ENCODE measurements around the gene ZBTB45.

ZBTB45 gene

GRCh38 chr19:58475714-58476497 is 43.7 kb downstream of the ZBTB45 start, which contains the start of gene ZNF446 (continued):
- TF ChIP-seq ZNF10 (tag by site-specific recombination; IDR thresholded peaks at IDR 0.05) (no peak), ZNF433 (tag by site-specific recombination; IDR thresholded peaks at IDR 0.05; ENCODE audit: low read depth) (no peak)

GRCh38 chr19:58474997-58475713 is 44.5 kb downstream of the ZBTB45 start:
- POLR2A ChIA-PET, result interaction anchor here (1.0 to 2.5 kb wide), 12 partner anchors 8 to 247 kb away, joined by 3 to 11 read pairs (median 4); partner anchors contain the start of genes TRIM28, ZBTB45, ZNF324 and ZNF324B
- Histone ChIP-seq H3K9me3 (ENCODE audit: control insufficient read depth, insufficient read depth, low read depth, low read length) (no peaks in the 10 kb centered on the region), H3K4me1 (ENCODE audit: control insufficient read depth, insufficient read depth, low read length) (peaks cover 7% of the 10 kb centered on the region; the same call in 1 of the 2 replicates), H3K27ac (ENCODE audit: extremely low read depth, low read depth, low read length) (peak overlapping the region; percentile 69), H3K36me3 (ENCODE audit: control insufficient read depth in 2 of 2, insufficient read depth in 1 of 2, low read length in 2 of 2) (peaks cover 13 to 59% of the 10 kb centered on the region in 2 experiments), H3K4me3 (ENCODE audit: low read depth, low read length) (peak overlapping the region; percentile 75)
- CTCF ChIA-PET, result interaction anchor here (1.1 to 2.2 kb wide), 2 partner anchors 44 to 72 kb away, joined by 6 to 8 read pairs; partner anchors contain the start of gene ZBTB45
- 0 out of 2 replicates have a peak, but pooled peaks have one; percentile 13 for TF ChIP-seq PBX3 (CRISPR knock-in tag; IDR thresholded peaks at IDR 0.05)
- TF ChIP-seq FEZF1 (tag by site-specific recombination; IDR thresholded peaks at IDR 0.05), result 0 out of 2 replicates have a peak, but pooled peaks have one; percentile 38
- TF ChIP-seq GFI1B (tag by site-specific recombination; IDR thresholded peaks at IDR 0.05), result no peak

GRCh38 chr19:58474291-58474996 is 45.2 kb downstream of the ZBTB45 start:
- ChIA-PET CTCF (interaction anchor here (1.8 to 2.2 kb wide), 2 partner anchors 45 kb away, joined by 6 to 10 read pairs; partner anchors contain the start of gene ZBTB45), POLR2A (interaction anchor here (0.7 to 2.5 kb wide), 6 partner anchors 23 to 196 kb away, joined by 4 to 11 read pairs (median 8); partner anchors contain the start of genes ZBTB45, ZNF324B, ZNF497 and ZNF584)
- Histone ChIP-seq H3K4me1 (ENCODE audit: control insufficient read depth, insufficient read depth, low read length) (peaks cover 7% of the 10 kb centered on the region; the same call in 1 of the 2 replicates), H3K4me3 (ENCODE audit: low read depth, low read length) (no peak overlapping the region), H3K27ac (ENCODE audit: extremely low read depth, low read depth, low read length) (peak overlapping the region; percentile 69), H3K9me3 (ENCODE audit: control insufficient read depth, insufficient read depth, low read depth, low read length) (no peaks in the 10 kb centered on the region), H3K36me3 (ENCODE audit: control insufficient read depth in 2 of 2, insufficient read depth in 1 of 2, low read length in 2 of 2) (peaks cover 13 to 61% of the 10 kb centered on the region in 2 experiments)
- TF ChIP-seq ZNF529 (tag by site-specific recombination; IDR thresholded peaks at IDR 0.05; ENCODE audit: insufficient replicate concordance) (no peak), ZNF274 (IDR thresholded peaks at IDR 0.05; ENCODE audit: low read length) (no peak), ZNF274 (tag by site-specific recombination; IDR thresholded peaks at IDR 0.05; ENCODE audit: borderline replicate concordance) (no peak), ZNF600 (tag by site-specific recombination; IDR thresholded peaks at IDR 0.05) (no peak), ZNF23 (tag by site-specific recombination; IDR thresholded peaks at IDR 0.05; ENCODE audit: borderline replicate concordance) (no peak), ZNF280C (tag by site-specific recombination; IDR thresholded peaks at IDR 0.05) (no peak), ZNF433 (tag by site-specific recombination; IDR thresholded peaks at IDR 0.05; ENCODE audit: low read depth) (no peak), ZFP37 (tag by site-specific recombination; IDR thresholded peaks at IDR 0.05) (no peak), ZNF155 (tag by site-specific recombination; IDR thresholded peaks at IDR 0.05) (no peak), ZNF174 (tag by site-specific recombination; IDR thresholded peaks at IDR 0.05) (no peak), ZNF660 (tag by site-specific recombination; IDR thresholded peaks at IDR 0.05) (no peak), PATZ1 (tag by site-specific recombination; IDR thresholded peaks at IDR 0.05) (no peak), ZNF621 (tag by site-specific recombination; IDR thresholded peaks at IDR 0.05) (no peak), ZSCAN16 (tag by site-specific recombination; IDR thresholded peaks at IDR 0.05) (no peak), TRIM28 (IDR thresholded peaks at IDR 0.05; ENCODE audit: borderline replicate concordance, low read length) (no peak), ZNF37A (tag by site-specific recombination; IDR thresholded peaks at IDR 0.05) (no peak), ZNF544 (tag by site-specific recombination; IDR thresholded peaks at IDR 0.05) (no peak), ZSCAN18 (tag by site-specific recombination; IDR thresholded peaks at IDR 0.05) (no peak), ZNF426 (tag by site-specific recombination; IDR thresholded peaks at IDR 0.05) (no peak)
